Tibial artery (tissue), 4 donors: ENCODE measurements around the gene LY6G6C.

ENCODE experiments used
- DNase-seq, 2 donors: peaks; one replicate each; pipeline ENCODE4 v3.0.0-alpha.2; 2019
- H3K27ac ChIP-seq, 2 donors: fragments of 200-600 bp; sonication (generic) in 1 of 2; 1 replicate in 1 of 2; 2 replicates in 1 of 2; pipeline ENCODE4 v1.5.1; 2018 to 2019; ENCODE audit warnings: mild to moderate bottlenecking in 1 of 2
- H3K27me3 ChIP-seq, 2 donors: fragments of 200-600 bp; sonication (generic) in 1 of 2; one replicate each; pipeline versions ENCODE4 v1.5.1 to v1.6.0; 2016 to 2019
- H3K36me3 ChIP-seq, 3 donors: fragments of 200-600 bp; sonication (generic) in 2 of 3; one replicate each; pipeline ENCODE4 v1.5.1; 2016 to 2019; ENCODE audit warnings: mild to moderate bottlenecking in 2 of 3
- H3K4me1 ChIP-seq, 4 donors: fragments of 200-600 bp; sonication (generic) in 2 of 4; 1 replicate in 3 of 4; 2 replicates in 1 of 4; pipeline ENCODE4 v1.5.1; 2016 to 2019
- H3K4me3 ChIP-seq, 2 donors: fragments of 200-600 bp; sonication (generic) in 1 of 2; 1 replicate in 1 of 2; 2 replicates in 1 of 2; pipeline ENCODE4 v1.5.1; 2018 to 2019; ENCODE audit warnings: mild to moderate bottlenecking in 2 of 2
- H3K9me3 ChIP-seq, 3 donors: fragments of 200-600 bp; sonication (generic) in 1 of 3; one replicate each; pipeline ENCODE4 v1.5.1; 2016 to 2019
- CTCF ChIP-seq, 2 experiments: fragments of 200-600 bp in 1 of 2; fragments of 450-650 bp in 1 of 2; IDR thresholded peaks; one replicate each; pipeline ENCODE4 v1.5.1; 2017 to 2019; ENCODE audit warnings: antibody characterized with exemption in 2 of 2, mild to moderate bottlenecking in 1 of 2, moderate library complexity in 1 of 2
- intact Hi-C: fragments of 100-400 bp; cut with DNase I; formaldehyde crosslinking; loops from one replicate; pipeline ENCODE4 v1.15.0; 2023; ENCODE audit warnings: low total_unique reads

Gene LY6G6C

DNA sequence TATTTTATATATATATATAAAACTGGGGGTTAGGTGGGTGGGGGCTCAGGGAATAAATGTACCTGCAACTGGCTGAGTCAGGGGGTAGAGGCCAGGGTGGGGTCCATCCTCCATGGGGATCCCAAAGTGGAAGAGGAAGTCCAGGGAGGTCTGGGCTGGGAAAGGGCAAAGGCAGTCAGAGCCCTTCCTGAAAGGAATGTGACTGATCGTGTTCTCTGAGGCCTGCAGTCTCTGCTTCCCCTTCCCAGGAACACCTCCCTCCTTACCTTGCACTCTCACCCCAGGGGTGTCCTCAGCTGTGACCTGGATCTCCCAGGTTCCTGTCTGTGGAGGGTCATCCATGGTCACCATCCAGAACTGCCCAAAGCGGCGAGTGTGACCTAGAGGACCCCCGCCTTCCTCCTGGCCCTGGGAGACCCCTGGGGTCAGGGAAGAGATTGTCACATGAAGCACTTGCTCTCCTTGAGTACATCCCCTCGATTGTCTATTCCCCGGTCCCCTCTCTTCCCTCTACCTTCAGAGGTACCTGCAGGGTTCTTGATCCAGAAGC, 45.6 kb upstream of the LY6G6C start:
- Histone ChIP-seq H3K27ac (no peak overlapping the region), H3K36me3 (no peaks in the 10 kb centered on the region), H3K27me3 (peaks cover 0 to 12% of the 10 kb centered on the region in 2 donors), H3K4me3 (no peak overlapping the region), H3K9me3 (no peaks in the 10 kb centered on the region), H3K4me1 (peaks cover 0 to 7% (median 3%) of the 10 kb centered on the region in 4 donors)
- no peak for TF ChIP-seq CTCF (IDR thresholded peaks at IDR 0.05)
- intact Hi-C loops: no loop called here
- no peak for DNase-seq

DNA sequence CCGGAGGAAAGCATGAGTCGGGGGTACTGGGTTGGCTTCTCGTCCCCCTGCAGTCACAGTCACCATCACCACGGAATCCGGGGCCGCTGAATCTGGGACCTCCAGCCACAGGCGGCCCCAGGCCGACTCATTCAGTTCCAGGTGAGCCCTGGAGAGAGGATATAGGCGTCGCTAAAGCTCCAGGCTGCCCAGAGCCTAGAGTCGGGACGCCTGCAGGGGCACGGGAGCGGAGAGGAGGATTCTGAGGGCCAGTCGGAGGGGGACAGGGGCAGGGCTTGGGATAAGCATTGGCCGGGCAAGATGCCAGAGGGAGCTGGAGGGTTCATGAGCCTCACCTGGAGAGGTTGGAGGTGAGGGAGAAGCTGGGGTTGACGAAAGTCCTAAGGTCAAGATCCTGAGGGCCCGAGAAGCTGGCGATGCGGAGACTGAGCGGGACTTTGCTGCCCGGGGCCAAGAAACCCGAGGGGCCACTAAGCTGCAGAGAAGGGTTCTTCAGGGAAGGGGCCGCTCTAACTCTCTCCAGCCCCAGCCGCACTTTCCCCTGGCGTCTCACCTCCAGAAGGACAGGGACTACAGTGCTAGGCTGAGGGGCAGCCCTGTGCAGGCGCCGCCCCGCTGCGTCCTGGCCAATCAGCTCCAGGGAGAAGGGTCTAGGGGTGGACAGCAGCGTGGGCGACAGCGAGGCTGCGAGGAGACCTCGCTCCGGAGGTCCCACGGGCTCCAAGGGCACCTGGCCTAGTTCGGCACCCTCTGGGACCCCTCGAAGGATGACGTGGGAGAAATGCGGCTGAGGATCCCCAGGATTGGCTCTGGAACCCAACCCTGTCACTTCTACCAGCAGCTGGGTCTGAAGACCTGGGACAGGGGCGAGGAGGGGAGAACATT, 44.6 kb upstream of the LY6G6C start:
- Histone ChIP-seq H3K4me3 (peak overlapping the region in 1 of 2 donors; percentile 26), H3K4me1 (peaks cover 0 to 7% (median 3%) of the 10 kb centered on the region in 4 donors), H3K27ac (no peak overlapping the region), H3K36me3 (peaks cover 0 to 4% (median 0%) of the 10 kb centered on the region in 3 donors), H3K27me3 (peaks cover 0 to 12% of the 10 kb centered on the region in 2 donors), H3K9me3 (no peaks in the 10 kb centered on the region)
- no peak for DNase-seq
- no peak for TF ChIP-seq CTCF (IDR thresholded peaks at IDR 0.05)
- intact Hi-C loops: no loop called here

GRCh38 chr6:31765559-31765909, 44.0 kb upstream of the LY6G6C start:
- Histone ChIP-seq H3K4me1 (peaks cover 0 to 7% (median 3%) of the 10 kb centered on the region in 4 donors), H3K36me3 (peaks cover 0 to 7% (median 0%) of the 10 kb centered on the region in 3 donors), H3K27ac (no peak overlapping the region), H3K4me3 (no peak overlapping the region), H3K9me3 (no peaks in the 10 kb centered on the region), H3K27me3 (peaks cover 0 to 12% of the 10 kb centered on the region in 2 donors)
- intact Hi-C loops: no loop called here
- no peak for DNase-seq
- no peak for TF ChIP-seq CTCF (IDR thresholded peaks at IDR 0.05)

GRCh38 chr6:31764198-31764597, 42.7 kb upstream of the LY6G6C start:
- no peaks in the 10 kb centered on the region for H3K9me3 ChIP-seq
- no peak for DNase-seq
- intact Hi-C loops: no loop called here

DNA sequence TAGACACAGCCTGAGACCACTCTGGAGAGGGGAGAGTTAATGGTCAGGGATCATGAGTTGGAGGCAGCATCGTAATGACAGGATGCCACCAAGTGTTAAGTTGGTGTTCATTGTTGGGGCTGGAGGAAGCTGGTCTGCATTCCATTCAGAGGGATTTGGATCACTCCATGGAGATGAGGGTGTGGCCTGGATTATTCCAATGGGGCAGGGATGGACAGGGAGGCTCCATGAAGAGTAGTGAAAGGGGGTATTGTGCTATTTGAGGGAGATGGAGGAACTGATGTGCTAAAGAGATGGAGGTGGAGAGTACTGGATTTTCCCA, 42.0 kb upstream of the LY6G6C start:
- Histone ChIP-seq H3K4me1 (peaks cover 0 to 7% (median 3%) of the 10 kb centered on the region in 4 donors), H3K9me3 (no peaks in the 10 kb centered on the region), H3K36me3 (peaks cover 0 to 19% (median 0%) of the 10 kb centered on the region in 3 donors), H3K27ac (no peak overlapping the region), H3K27me3 (peaks cover 0 to 12% of the 10 kb centered on the region in 2 donors), H3K4me3 (no peak overlapping the region)
- intact Hi-C loops: no loop called here
- TF ChIP-seq CTCF (IDR thresholded peaks at IDR 0.05): no peak
- no peak for DNase-seq

More at GRCh38 chr6:31764198-31764597, 42.7 kb upstream of the LY6G6C start:
- no peak overlapping the region for H3K27ac ChIP-seq
- peaks cover 0 to 12% of the 10 kb centered on the region in 2 donors for H3K27me3 ChIP-seq
- TF ChIP-seq CTCF (IDR thresholded peaks at IDR 0.05): no peak
- H3K4me1 ChIP-seq: peaks cover 0 to 7% (median 3%) of the 10 kb centered on the region in 4 donors
- no peak overlapping the region for H3K4me3 ChIP-seq
- peaks cover 0 to 19% (median 0%) of the 10 kb centered on the region in 3 donors for H3K36me3 ChIP-seq
